Lower leg skin (tissue), 4 donors: ENCODE data around the gene CLN6. TPM values are rescaled to one million over a fixed set of nuclear protein-coding genes. Genes with fewer than 3 reads are reported as not detected.
"Not testable (repeated sequence)": the region's sequence is repeated elsewhere in the genome, so short reads cannot be mapped to it uniquely, and the experiment has no call there.

Source experiments
- DNase-seq, 2 donors: peaks; one replicate each; pipeline ENCODE4 v3.0.0-alpha.2; 2019; ENCODE audit warnings: low spot score in 2 of 2
- H3K4me3 ChIP-seq: fragments of 200-600 bp; sonication (generic); 2 replicates; pipeline ENCODE4 v1.5.1; 2017; ENCODE audit warnings: mild to moderate bottlenecking, low read depth; ENCODE audit not compliant: poor library complexity, severe bottlenecking
- POLR2A ChIP-seq, 2 donors: fragments of 450-650 bp; IDR thresholded peaks; one replicate each; pipeline ENCODE4 v1.6.1; 2016 to 2017; ENCODE audit warnings: antibody characterized with exemption in 2 of 2, mild to moderate bottlenecking in 1 of 2, moderate library complexity in 1 of 2
- WGBS, 2 donors: methylation state at CpG; one replicate each; pipeline ENCODE4 v1.1.5; 2018; 5-methylcytosine and 5-hydroxymethylcytosine counted together
- intact Hi-C: fragments of 100-400 bp; cut with DNase I; formaldehyde crosslinking; loops from one replicate; pipeline ENCODE4 v1.15.0; 2023; ENCODE audit warnings: low total_unique reads
- total RNA-seq, 4 donors: library from RNA; depleted of rRNA; stranded (reverse); fragments of >200 nt; gene quantifications; one replicate each; pipeline ENCODE4 v1.1.0, GENCODE V29; 2016
- TF ChIP-seq, protein P1 (sequence below), 3 donors: fragments of 450-650 bp; IDR thresholded peaks; one replicate each; pipeline ENCODE4 v1.5.1; 2016; ENCODE audit warnings: antibody characterized with exemption in 3 of 3, mild to moderate bottlenecking in 3 of 3, moderate library complexity in 2 of 3

The CLN6 gene
- total RNA-seq, 4 donors from 2014 or later = 9.9 to 22.5 (median 15.1) TPM

DNA sequence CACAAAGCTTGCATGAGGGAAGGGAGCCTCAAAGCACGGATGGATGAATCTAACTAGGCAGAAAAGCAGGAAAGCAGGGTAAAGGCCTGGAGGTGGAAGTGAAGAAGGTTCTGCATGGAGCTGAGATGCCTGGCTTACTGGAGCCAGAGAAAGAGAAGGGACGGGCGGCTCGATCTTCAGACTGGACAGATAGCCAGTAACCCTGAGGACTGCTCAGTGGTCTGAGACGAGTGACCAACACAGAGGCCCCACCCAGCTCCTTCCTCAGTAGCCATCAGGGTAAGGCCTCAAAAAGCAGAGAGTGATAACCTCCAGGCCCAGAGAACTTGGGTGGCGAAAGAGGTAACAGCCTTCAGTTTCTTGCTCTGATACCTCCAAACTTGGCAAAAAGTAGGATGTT, 6.4 kb downstream of the CLN6 start:
- peak in 1 of 2 donors; percentile 14 for DNase-seq
- intact Hi-C loops = no loop called here
- no peak for TF ChIP-seq POLR2A (IDR thresholded peaks at IDR 0.05)
- H3K4me3 ChIP-seq = no peak overlapping the region
- WGBS, 2 donors = 95 to 97% methylated on average over 6 of the region's 6 CpGs

DNA sequence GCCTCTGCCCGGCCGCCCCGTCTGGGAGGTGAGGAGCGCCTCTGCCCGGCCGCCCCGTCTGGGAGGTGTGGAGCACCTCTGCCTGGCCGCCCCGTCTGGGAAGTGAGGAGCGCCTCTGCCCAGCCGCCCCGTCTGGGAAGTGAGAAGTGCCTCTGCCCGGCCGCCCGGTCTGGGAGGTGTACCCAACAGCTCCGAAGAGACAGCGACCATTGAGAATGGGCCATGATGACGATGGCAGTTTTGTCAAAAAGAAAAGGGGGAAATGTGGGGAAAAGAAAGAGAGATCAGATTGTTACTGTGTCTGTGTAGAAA, 7.1 kb downstream of the CLN6 start:
- WGBS, 2 donors = 92% methylated on average over 18 of the region's 18 CpGs
- intact Hi-C loops, H3K4me3 ChIP-seq: not testable (repeated sequence)
- DNase-seq = peak in 1 of 2 donors; percentile 56

DNA sequence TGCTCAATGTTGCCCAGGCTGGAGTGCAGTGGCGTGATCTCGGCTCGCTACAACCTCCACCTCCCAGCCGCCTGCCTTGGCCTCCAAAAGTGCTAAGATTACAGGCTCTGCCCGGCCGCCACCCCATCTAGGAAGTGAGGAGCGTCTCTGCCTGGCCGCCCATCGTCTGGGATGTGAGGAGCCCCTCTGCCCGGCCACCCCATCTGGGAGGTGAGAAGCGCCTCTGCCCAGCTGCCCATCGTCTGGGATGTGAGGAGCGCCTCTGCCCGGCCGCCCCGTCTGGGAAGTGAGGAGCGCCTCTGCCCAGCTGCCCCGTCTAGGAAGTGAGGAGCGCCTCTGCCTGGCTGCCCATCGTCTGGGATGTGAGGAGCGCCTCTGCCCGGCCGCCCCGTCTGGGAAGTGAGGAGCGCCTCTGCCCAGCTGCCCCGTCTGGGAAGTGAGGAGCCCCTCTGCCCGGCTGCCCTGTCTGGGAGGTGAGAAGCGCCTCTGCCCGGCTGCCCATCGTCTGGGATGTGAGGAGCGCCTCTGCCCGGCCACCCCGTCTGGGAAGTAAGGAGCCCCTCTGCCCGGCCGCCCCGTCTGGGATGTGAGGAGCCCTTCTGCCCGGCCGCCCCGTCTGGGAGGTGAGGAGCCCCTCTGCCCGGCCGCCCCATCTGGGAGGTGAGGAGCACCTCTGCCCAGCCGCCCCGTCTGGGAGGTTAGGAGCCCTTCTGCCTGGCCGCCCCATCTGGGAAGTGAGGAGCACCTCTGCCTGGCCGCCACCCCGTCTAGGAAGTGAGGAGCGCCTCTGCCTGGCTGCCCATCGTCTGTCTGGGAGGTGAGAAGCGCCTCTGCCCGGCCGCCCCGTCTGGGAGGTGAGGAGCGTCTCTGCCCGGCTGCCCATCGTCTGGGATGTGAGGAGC, 7.7 kb downstream of the CLN6 start:
- 86 to 94% methylated on average over 28 to 45 of the region's 55 CpGs for WGBS, 2 donors
- H3K4me3 ChIP-seq = not testable (repeated sequence)
- peak in 1 of 2 donors; percentile 77 for DNase-seq

DNA sequence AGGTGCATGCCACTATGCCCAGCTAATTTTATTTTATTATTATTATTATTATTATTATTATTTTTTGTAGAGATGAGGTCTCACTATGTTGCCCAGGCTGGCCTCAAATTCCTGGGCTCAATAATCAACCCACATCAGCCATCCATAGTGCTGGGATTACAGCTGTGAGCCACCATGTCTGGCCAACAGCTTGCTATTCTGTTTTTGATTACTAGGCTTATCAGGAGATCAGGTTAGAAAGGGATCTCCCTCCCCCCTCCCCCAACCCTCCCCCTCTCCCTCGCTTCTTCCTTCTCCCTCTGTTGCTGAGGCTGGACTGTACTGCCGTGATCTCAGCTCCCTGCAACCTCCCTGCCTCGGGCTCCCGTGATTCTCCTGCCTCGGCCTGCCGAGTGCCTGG, 8.6 kb downstream of the CLN6 start:
- WGBS, 2 donors = 83 to 88% methylated on average over 6 of the region's 6 CpGs

More for the DNA sequence above, 7.7 kb downstream of the CLN6 start:
- intact Hi-C loops = not testable (repeated sequence)

DNA sequence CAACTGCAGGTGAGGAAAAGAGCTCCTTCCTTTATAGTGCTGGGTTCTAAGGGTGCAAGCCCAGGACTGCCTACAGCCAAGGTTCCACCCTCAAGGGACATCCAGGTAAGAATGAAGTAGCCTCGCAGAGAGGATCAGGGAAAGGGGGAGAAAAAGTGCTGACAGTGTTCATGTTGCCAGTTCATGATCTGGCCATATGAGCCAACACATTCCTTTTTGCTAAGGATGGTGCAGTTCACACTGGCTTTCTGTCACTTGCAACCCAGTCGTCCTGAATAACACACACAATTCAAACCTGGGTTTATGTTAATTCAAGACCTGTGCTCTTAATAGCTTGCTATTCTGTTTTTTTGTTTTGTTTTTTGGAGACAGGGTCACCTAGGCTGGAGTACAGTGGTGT, 9.0 kb downstream of the CLN6 start:
- WGBS, 2 donors = 94 to 96% methylated on average over 2 of the region's 2 CpGs
- H3K4me3 ChIP-seq = no peak overlapping the region
- no peak for DNase-seq
- TF ChIP-seq, protein P1, sequence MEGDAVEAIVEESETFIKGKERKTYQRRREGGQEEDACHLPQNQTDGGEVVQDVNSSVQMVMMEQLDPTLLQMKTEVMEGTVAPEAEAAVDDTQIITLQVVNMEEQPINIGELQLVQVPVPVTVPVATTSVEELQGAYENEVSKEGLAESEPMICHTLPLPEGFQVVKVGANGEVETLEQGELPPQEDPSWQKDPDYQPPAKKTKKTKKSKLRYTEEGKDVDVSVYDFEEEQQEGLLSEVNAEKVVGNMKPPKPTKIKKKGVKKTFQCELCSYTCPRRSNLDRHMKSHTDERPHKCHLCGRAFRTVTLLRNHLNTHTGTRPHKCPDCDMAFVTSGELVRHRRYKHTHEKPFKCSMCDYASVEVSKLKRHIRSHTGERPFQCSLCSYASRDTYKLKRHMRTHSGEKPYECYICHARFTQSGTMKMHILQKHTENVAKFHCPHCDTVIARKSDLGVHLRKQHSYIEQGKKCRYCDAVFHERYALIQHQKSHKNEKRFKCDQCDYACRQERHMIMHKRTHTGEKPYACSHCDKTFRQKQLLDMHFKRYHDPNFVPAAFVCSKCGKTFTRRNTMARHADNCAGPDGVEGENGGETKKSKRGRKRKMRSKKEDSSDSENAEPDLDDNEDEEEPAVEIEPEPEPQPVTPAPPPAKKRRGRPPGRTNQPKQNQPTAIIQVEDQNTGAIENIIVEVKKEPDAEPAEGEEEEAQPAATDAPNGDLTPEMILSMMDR (IDR thresholded peaks at IDR 0.05) = no peak
- no peak for TF ChIP-seq POLR2A (IDR thresholded peaks at IDR 0.05)
- intact Hi-C loops = no loop called here

More for the DNA sequence above, 8.6 kb downstream of the CLN6 start:
- H3K4me3 ChIP-seq = no peak overlapping the region
- DNase-seq = peak in 1 of 2 donors; percentile 25
- intact Hi-C loops = no loop called here
- TF ChIP-seq, protein P1 (IDR thresholded peaks at IDR 0.05) = no peak
- TF ChIP-seq POLR2A (IDR thresholded peaks at IDR 0.05) = no peak

DNA sequence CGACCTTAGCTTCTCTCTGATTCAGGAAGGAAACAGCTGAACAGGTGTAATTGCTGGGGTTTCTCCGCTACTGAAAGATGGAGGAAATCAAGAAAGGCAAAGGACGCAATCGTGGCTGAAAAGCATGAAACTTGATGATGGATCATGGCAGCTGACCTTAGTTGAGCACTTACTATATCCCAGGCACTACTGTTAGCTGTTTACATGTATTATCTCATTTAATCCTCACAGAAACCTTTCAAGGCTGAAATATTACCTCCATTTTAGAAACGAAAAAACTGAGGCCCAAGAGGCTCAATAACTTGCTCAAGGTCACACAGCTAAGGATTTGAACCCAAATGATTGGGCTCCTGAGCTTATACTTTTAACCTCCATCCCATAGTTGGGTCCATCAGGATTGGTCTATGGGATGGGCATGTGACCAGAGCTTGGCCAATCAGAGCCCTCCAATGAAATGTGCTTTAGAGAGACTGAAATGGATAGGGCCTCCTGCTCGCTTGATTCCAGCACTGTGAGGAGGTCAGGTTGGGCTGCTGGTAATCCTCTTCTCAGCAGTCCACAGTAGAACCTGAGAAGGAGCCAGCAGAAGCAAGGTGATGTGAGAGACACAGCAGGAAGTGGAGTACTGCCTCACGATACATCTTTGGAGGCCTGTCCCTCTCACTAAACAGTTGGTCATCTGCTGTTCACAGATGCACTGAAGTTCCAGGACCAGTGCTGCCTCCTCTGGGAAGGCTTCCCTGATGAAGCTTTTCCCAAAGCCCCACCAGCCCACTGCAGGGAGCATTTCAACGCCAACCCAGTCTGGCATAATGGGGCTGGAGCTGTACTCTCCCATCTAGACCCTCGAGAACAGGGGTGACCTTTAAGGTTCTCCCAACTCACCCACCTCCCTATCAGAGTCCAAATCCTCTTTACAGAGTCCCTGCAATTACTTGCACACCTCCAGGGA, 10.4 kb downstream of the CLN6 start:
- whole genome bisulfite sequencing, 2 donors = 92 to 97% methylated on average over 9 of the region's 9 CpGs
- peak in 1 of 2 donors; percentile 26 for DNase-seq
- intact Hi-C loops = no loop called here
- no peak overlapping the region for H3K4me3 ChIP-seq
- TF ChIP-seq, protein P1 (IDR thresholded peaks at IDR 0.05) = no peak
- TF ChIP-seq POLR2A (IDR thresholded peaks at IDR 0.05) = no peak

DNA sequence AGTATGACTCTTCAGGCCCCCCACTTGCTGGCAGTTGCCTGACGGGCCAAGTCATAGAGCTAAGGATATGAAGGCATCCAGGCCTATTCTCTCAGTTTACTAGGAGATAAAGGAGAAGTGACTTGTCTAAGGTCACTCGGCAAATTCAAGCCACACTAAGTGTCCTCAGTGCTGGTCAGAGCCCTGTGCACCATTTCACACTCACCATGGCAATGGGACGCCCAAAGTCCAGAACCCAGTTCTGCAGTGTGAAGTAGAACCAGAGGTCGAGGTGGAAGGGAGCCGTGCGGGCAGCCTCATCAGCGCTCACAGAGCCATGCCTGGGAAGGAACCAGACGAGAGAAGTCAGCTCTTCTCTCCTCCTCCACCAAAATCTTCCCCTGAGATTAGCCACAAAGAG, 11.2 kb downstream of the CLN6 start:
- peak in 1 of 2 donors; percentile 53 for DNase-seq
- no peak for TF ChIP-seq POLR2A (IDR thresholded peaks at IDR 0.05)
- TF ChIP-seq, protein P1 (IDR thresholded peaks at IDR 0.05) = no peak
- intact Hi-C loops = no loop called here
- 94 to 95% methylated on average over 8 of the region's 8 CpGs for WGBS, 2 donors
- H3K4me3 ChIP-seq = no peak overlapping the region
